Mucosa of gallbladder (tissue), 1 donor: ENCODE data around the gene KLHL22. TPM values are rescaled to one million over a fixed set of nuclear protein-coding genes. Genes with fewer than 3 reads are reported as not detected.
"Not testable (repeated sequence)": the region's sequence is repeated elsewhere in the genome, so short reads cannot be mapped to it uniquely, and the experiment has no call there.

Experiments
- DNase-seq: peaks from one replicate; pipeline ENCODE4 v3.0.0-alpha.2; 2020; ENCODE audit warnings: low spot score
- total RNA-seq: library from RNA; stranded (reverse); gene quantifications from one replicate; pipeline ENCODE4 v1.2.1, GENCODE V29; 2021
- donor health status: DM: no; HTN: no; CAD: no.

KLHL22 gene
- total RNA-seq, 1 donor from 2014 or later, result 26.6 TPM

- DNase-seq, result not testable (repeated sequence)
These were observed 8.8 kb upstream of the KLHL22 start for GRCh38 chr22:20504293-20504922.

DNA sequence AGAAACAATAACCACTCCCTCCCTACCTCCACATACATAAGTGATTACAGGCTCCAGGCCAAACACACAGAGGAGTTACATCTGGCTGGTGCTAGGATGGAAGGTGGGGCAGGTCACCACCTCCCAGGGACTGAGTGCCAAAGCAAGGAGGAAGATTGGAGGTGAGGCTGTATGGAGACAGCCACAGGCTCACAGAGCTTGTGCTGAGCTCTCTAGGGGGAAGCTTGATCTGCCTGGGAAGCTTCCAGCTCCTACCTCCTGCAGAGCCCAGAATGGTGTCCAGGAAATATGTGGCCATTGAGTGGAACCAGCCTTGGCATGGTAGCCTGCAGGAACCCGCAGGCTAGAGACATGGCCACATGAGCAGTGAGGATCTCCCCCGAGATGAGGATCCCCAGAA is 8.2 kb upstream of the KLHL22 start:
- peak; percentile 69 for DNase-seq

- DNase-seq, result no peak
These were observed 4.2 kb upstream of the KLHL22 start for GRCh38 chr22:20499769-20500168.

GRCh38 chr22:20498913-20499312 is 3.3 kb upstream of the KLHL22 start:
- DNase-seq, result no peak

- DNase-seq, result no peak
These were observed 1.8 kb upstream of the KLHL22 start for GRCh38 chr22:20497426-20497825.

GRCh38 chr22:20495861-20496681 is 476 bp upstream of the KLHL22 start:
- peak; percentile 85 for DNase-seq

- no peak for DNase-seq
These were observed 4.2 kb downstream of the KLHL22 start for GRCh38 chr22:20491346-20491745.

DNA sequence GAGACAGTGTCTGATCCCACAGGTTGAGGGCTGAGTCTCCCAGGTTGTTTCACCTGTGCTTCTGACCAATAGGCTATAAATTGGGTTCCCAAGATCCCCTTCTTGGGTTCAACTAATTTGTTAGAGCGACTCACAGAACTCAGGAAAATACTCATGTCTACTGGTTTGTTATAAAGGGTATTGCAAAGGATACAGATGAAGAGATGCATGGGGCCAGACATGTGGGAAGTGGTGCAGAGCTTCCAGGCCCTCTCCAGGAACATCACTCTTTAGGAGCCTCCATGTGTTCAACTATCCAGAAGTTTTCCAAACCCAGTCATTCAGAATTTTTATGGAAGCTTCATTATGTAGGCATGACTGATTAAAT is 4.7 kb downstream of the KLHL22 start:
- no peak for DNase-seq

GRCh38 chr22:20490183-20490940 is 5.2 kb downstream of the KLHL22 start:
- DNase-seq, result no peak

GRCh38 chr22:20488946-20489345 is 6.6 kb downstream of the KLHL22 start:
- no peak for DNase-seq

GRCh38 chr22:20487715-20488114 is 7.9 kb downstream of the KLHL22 start:
- no peak for DNase-seq

- DNase-seq, result no peak
These were observed 9.4 kb downstream of the KLHL22 start for GRCh38 chr22:20486229-20486628.

- DNase-seq, result no peak
These were observed 10.5 kb downstream of the KLHL22 start for GRCh38 chr22:20484948-20485683.

- DNase-seq, result no peak
These were observed 11.8 kb downstream of the KLHL22 start for GRCh38 chr22:20483771-20484170.

DNA sequence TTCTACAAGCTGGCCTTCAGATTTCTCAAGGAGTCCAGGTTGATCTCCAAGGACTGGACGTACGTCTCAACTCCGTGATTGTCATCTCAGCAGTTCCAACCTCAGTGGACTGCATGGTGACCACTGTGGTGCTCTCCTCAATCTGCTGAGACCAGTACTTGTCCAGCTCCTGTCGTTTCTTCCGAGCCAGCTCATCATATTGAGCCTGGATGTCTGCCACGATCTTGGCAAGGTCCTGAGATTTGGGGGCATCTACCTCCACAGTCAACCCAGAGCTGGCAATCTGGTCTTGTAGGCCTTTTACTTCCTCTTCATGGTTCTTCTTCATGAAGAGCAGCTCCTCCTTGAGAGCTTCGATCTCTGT is 12.5 kb downstream of the KLHL22 start:
- not testable (repeated sequence) for DNase-seq

- DNase-seq, result no peak
These were observed 15.9 kb downstream of the KLHL22 start for GRCh38 chr22:20479612-20480196.

- not testable (repeated sequence) for DNase-seq
These were observed 17.5 kb downstream of the KLHL22 start for GRCh38 chr22:20478059-20478458.

GRCh38 chr22:20475569-20475968 is 20.0 kb downstream of the KLHL22 start:
- DNase-seq, result not testable (repeated sequence)

DNA sequence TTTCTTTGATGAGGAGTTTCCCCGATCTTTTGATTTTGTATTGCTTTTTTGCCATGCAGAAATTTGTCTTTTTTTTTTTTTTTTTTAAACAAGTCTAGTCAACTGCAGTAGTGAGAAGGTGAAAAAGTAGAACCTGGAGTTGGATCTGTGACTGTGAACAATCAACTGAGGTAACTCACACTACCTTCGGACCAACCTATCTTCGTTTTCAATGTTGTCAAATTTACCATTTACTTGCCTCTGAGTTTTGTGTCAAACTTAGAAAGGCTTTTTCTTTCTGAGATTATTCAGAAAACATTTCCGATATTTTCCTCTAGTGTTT is 20.5 kb downstream of the KLHL22 start:
- DNase-seq, result no peak

- DNase-seq, result no peak
These were observed 22.8 kb downstream of the KLHL22 start for GRCh38 chr22:20472629-20473442.
